GM12878 (cell line): ENCODE results near the gene PEX1. TPM values are rescaled to one million over a fixed set of nuclear protein-coding genes. Genes with fewer than 3 reads are reported as not detected.

Source experiments
- ATAC-seq: fragments of 200-7000 bp; cut with Tn5 transposase; 3 replicates; pipeline ENCODE4 v1.9.1; 2020; ENCODE audit warnings: mild to moderate bottlenecking, moderate library complexity
- BruUV-seq: library from RNA; stranded (reverse); fragments of 400-500 nt; replicated peaks from 2 replicates; lab custom pipeline; 2021; lab: Mats Ljungman, UMichigan
- CTCF ChIA-PET: fragments of 300-600 bp; sonication (Branson Sonifier 250); formaldehyde crosslinking; extraction: SDS; loops from one replicate; lab custom pipeline; 2021; ENCODE audit warnings: inconsistent platforms; lab: Yijun Ruan, JAX
- POLR2A ChIA-PET: fragments of 350-600 bp; formaldehyde crosslinking; extraction: SDS; loops from one replicate; lab custom pipeline; 2021; ENCODE audit warnings: inconsistent platforms; lab: Charles Lee
- RAD21 ChIA-PET: fragments of 300-600 bp; sonication (Branson Sonifier 250); formaldehyde crosslinking; loops from one replicate; lab custom pipeline; 2023; ENCODE audit warnings: antibody characterized with exemption; ENCODE audit not compliant: unreplicated experiment; lab: Charles Lee
- SMC1A ChIA-PET: fragments of 300-600 bp; sonication (Branson Sonifier 250); formaldehyde crosslinking; loops from one replicate; lab custom pipeline; 2023; ENCODE audit not compliant: unreplicated experiment, uncharacterized antibody; lab: Charles Lee
- DNase-seq: peaks from one replicate; pipeline ENCODE4 v3.0.0-alpha.2; 2011; ENCODE audit warnings: low read depth, low spot score
- FAIRE-seq: peaks from 3 replicates; lab custom pipeline; 2011; peaks lifted over from hg19 to GRCh38; lab: Jason Lieb, UNC
- H2AFZ ChIP-seq: 2 replicates; pipeline ENCODE4 v1.6.0; 2011; ENCODE audit warnings: low read depth, low read length, control low read depth; ENCODE audit not compliant: control insufficient read depth
- H3K27ac ChIP-seq: 2 replicates; pipeline ENCODE4 v1.5.1; 2011; ENCODE audit warnings: control low read depth; ENCODE audit not compliant: control insufficient read depth, insufficient read depth
- H3K27me3 ChIP-seq, 2 experiments: replicated peaks in 1 of 2; 2 replicates each; pipeline versions ENCODE4 v1.6.0 to v1.6.1; 2011; ENCODE audit warnings: low read length in 1 of 2; ENCODE audit not compliant: control insufficient read depth in 2 of 2, insufficient read depth in 2 of 2
- H3K36me3 ChIP-seq, 2 experiments: 2 replicates each; pipeline ENCODE4 v1.5.1; 2011; ENCODE audit warnings: low read length in 1 of 2; ENCODE audit not compliant: control insufficient read depth in 2 of 2, insufficient read depth in 2 of 2
- H3K4me1 ChIP-seq: 2 replicates; pipeline ENCODE4 v1.6.1; 2011; ENCODE audit warnings: mild to moderate bottlenecking, low read length, moderate library complexity, mixed read lengths; ENCODE audit not compliant: control insufficient read depth, insufficient read depth
- H3K4me2 ChIP-seq: 2 replicates; pipeline ENCODE4 v1.6.0; 2011; ENCODE audit warnings: control low read depth; ENCODE audit not compliant: control insufficient read depth, insufficient read depth
- H3K4me3 ChIP-seq: fragments of 200-600 bp; sonication (generic); 2 replicates; pipeline ENCODE4 v1.5.1; 2016
- H3K79me2 ChIP-seq: 2 replicates; pipeline ENCODE4 v1.6.0; 2011; ENCODE audit warnings: low read length; ENCODE audit not compliant: control insufficient read depth, insufficient read depth
- H3K9ac ChIP-seq: 2 replicates; pipeline ENCODE4 v1.8.0; 2011; ENCODE audit warnings: low read length, control low read depth, mixed read lengths; ENCODE audit not compliant: control insufficient read depth, insufficient read depth
- H3K9me3 ChIP-seq: replicated peaks from 3 replicates; pipeline ENCODE4 v1.5.1; 2011; ENCODE audit warnings: mild to moderate bottlenecking, low read length; ENCODE audit not compliant: control insufficient read depth, insufficient read depth
- H4K20me1 ChIP-seq: 2 replicates; pipeline ENCODE4 v1.6.0; 2011; ENCODE audit not compliant: control insufficient read depth, insufficient read depth
- ASH2L ChIP-seq: fragments of 300-600, 200-600 bp; sonication (generic); IDR thresholded peaks from 2 replicates; pipeline ENCODE4 v1.6.1; 2017; ENCODE audit warnings: low read depth, mild to moderate bottlenecking, borderline replicate concordance
- BCL11A ChIP-seq: IDR thresholded peaks from 2 replicates; pipeline ENCODE4 v1.6.1; 2011; ENCODE audit warnings: low read depth, low read length
- E2F4 ChIP-seq: IDR thresholded peaks from 2 replicates; pipeline ENCODE4 v1.6.1; 2012; ENCODE audit warnings: low read depth, low read length, improper control_type of control experiment
- FOXK2 ChIP-seq: fragments of 450-650 bp; IDR thresholded peaks from 2 replicates; pipeline ENCODE4 v1.6.1; 2017; ENCODE audit warnings: mild to moderate bottlenecking, moderate library complexity
- KDM1A ChIP-seq: fragments of 200-600 bp; sonication (generic); IDR thresholded peaks from 2 replicates; pipeline ENCODE4 v1.6.1; 2016; ENCODE audit warnings: borderline replicate concordance
- MEF2B ChIP-seq: fragments of 450-650 bp; IDR thresholded peaks from 2 replicates; pipeline ENCODE4 v1.6.1; 2018; ENCODE audit warnings: mild to moderate bottlenecking, moderate library complexity; ENCODE audit not compliant: partially characterized antibody, poor library complexity, severe bottlenecking
- MLLT1 ChIP-seq: fragments of 450-650 bp; IDR thresholded peaks from 2 replicates; pipeline ENCODE4 v1.6.1; 2016; ENCODE audit warnings: mild to moderate bottlenecking
- NFXL1 ChIP-seq: fragments of 450-650 bp; IDR thresholded peaks from 2 replicates; pipeline ENCODE4 v1.6.1; 2017; ENCODE audit warnings: antibody characterized with exemption, mild to moderate bottlenecking, borderline replicate concordance
- POLR2AphosphoS5 ChIP-seq: IDR thresholded peaks from 2 replicates; pipeline ENCODE4 v1.6.1; 2011; ENCODE audit warnings: mild to moderate bottlenecking, low read length, inconsistent platforms
- RFX5 ChIP-seq: IDR thresholded peaks from 2 replicates; pipeline ENCODE4 v1.6.1; 2011; ENCODE audit warnings: low read depth, low read length, improper control_type of control experiment
- ZBTB40 ChIP-seq: fragments of 450-650 bp; IDR thresholded peaks from 2 replicates; pipeline ENCODE4 v1.6.1; 2016; ENCODE audit warnings: mild to moderate bottlenecking, moderate library complexity, borderline replicate concordance
- WGBS: methylation state at CpG from one replicate; pipeline ENCODE4 v1.1.6; 2016; ENCODE audit warnings: low lambda C conversion rate; ENCODE audit not compliant: insufficient replicate concordance, insufficient coverage; ENCODE audit errors: missing lambda C conversion rate; 5-methylcytosine and 5-hydroxymethylcytosine counted together
- in situ Hi-C: fragments of 300-500 bp; cut with MboI; formaldehyde crosslinking; loops from 9 replicates; pipeline ENCODE4 v1.14.3; 2018; ENCODE audit warnings: mixed read lengths
- intact Hi-C: fragments of 100-400 bp; cut with micrococcal nuclease; formaldehyde crosslinking; loops from one replicate; pipeline ENCODE4 v1.14.2; 2022; ENCODE audit not compliant: unreplicated experiment
- polyA plus RNA-seq, 11 experiments: library from polyadenylated mRNA; depleted of rRNA in 4 of 11; unstranded in 6 of 11; stranded (reverse) in 5 of 11; fragments of >200 nt; fragmentation: Nextera tagmentation in 4 of 11; fragmentation: Illumina TruSeq in 1 of 11; extraction: Ambion mirVana in 4 of 11; extraction: Trizol in 1 of 11; gene quantifications; 1 replicate in 1 of 11; 2 replicates in 10 of 11; pipeline versions ENCODE4 v1.2.1 to v1.2.3, GENCODE V29; 2011 to 2016; ENCODE audit warnings: inconsistent platforms in 2 of 11, missing spikeins in 2 of 11, low read depth in 1 of 11
- total RNA-seq, 4 experiments: library from RNA; depleted of rRNA in 3 of 4; stranded (reverse); fragments of >200 nt in 3 of 4; fragmentation: Illumina TruSeq in 1 of 4; extraction: Trizol in 1 of 4; gene quantifications; 2 replicates each; pipeline versions ENCODE4 v1.2.1 to v1.2.3, GENCODE V29; 2013 to 2021
- TF ChIP-seq, protein P1 (sequence below), 3 experiments: IDR thresholded peaks in 2 of 3; conservative IDR thresholded peaks in 1 of 3; 2 replicates each; pipeline ENCODE4 v1.5.1; 2011; ENCODE audit warnings: low read depth in 3 of 3, low read length in 3 of 3, mild to moderate bottlenecking in 3 of 3, control low read depth in 2 of 3, moderate library complexity in 2 of 3, inconsistent platforms in 1 of 3, mixed read lengths in 1 of 3; ENCODE audit not compliant: control insufficient read depth in 2 of 3, insufficient read depth in 1 of 3; ENCODE audit errors: extremely low read depth in 1 of 3

Gene PEX1
- total and polyA plus RNA-seq, 10 of the 15 experiments (the other 5 are each of a cell fraction or from before 2014, with no cell fraction given), result 6.7 to 22.9 (median 15.4) TPM

DNA sequence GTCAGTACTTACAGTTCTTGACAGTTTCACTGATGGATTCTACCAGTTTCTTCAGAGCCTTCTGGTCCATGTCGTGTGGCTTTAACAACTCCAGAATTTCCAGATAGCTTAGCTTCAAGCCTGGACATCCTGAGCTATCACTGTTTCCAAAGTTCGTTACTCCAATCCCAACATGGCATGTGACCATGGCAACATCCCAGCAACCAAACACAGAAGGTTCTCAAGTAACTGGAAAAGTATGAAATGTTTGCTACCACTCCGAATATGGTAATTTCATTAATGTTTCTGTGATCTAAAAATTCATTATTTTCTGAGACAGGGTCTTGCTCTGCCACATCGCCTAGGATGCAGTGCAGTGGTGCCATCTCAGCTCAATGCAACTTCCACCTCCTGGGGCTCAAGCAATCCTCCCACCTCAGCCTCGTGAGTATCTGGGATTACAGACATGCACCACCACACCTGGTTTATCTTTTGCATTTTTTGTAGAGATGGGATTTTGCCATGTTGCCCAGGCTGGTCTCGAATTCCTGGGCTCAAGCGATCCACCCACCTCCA lies 29.6 kb upstream of the PEX1 start:
- no peaks in the 10 kb centered on the region for H3K9me3 ChIP-seq
- ChIA-PET POLR2A (no interaction called here), SMC1A (interaction anchor here (1.5 kb wide), 1 partner anchor 18 kb away, joined by 5 read pairs; no protein-coding TSS in a partner anchor), CTCF (no interaction called here), RAD21 (no interaction called here)
- H3K4me1 ChIP-seq, result no peaks in the 10 kb centered on the region
- no peak overlapping the region for H3K27ac ChIP-seq
- no peak overlapping the region for H3K4me2 ChIP-seq
- no peaks in the 10 kb centered on the region for H3K79me2 ChIP-seq
- intact Hi-C loops (no loop called here), in situ Hi-C loops (no loop called here)
- no peak overlapping the region for H3K9ac ChIP-seq
- H3K36me3 ChIP-seq, result peaks cover 0 to 3% of the 10 kb centered on the region in 2 experiments; a peak in 3 of 4 replicates
- no peak overlapping the region for H3K4me3 ChIP-seq
- ATAC-seq, result no peak; the same call in 2 of the 3 replicates
- no peaks in the 10 kb centered on the region for H4K20me1 ChIP-seq
- TF ChIP-seq RFX5, result no peak
- no peak for TF ChIP-seq MLLT1
- no peak for TF ChIP-seq KDM1A
- no peak for TF ChIP-seq BCL11A
- no peak for TF ChIP-seq NFXL1
- no peak for TF ChIP-seq ASH2L
- TF ChIP-seq FOXK2, result no peak
- TF ChIP-seq ZBTB40, result no peak
- TF ChIP-seq MEF2B, result no peak
- no peak for TF ChIP-seq E2F4
- no peak; the same call in 1 of the 2 replicates for TF ChIP-seq POLR2AphosphoS5
- TF ChIP-seq, protein P1, sequence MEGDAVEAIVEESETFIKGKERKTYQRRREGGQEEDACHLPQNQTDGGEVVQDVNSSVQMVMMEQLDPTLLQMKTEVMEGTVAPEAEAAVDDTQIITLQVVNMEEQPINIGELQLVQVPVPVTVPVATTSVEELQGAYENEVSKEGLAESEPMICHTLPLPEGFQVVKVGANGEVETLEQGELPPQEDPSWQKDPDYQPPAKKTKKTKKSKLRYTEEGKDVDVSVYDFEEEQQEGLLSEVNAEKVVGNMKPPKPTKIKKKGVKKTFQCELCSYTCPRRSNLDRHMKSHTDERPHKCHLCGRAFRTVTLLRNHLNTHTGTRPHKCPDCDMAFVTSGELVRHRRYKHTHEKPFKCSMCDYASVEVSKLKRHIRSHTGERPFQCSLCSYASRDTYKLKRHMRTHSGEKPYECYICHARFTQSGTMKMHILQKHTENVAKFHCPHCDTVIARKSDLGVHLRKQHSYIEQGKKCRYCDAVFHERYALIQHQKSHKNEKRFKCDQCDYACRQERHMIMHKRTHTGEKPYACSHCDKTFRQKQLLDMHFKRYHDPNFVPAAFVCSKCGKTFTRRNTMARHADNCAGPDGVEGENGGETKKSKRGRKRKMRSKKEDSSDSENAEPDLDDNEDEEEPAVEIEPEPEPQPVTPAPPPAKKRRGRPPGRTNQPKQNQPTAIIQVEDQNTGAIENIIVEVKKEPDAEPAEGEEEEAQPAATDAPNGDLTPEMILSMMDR (IDR thresholded peaks at IDR 0.05 in 2 of 3, conservative IDR thresholded peaks at IDR 0.05 in 1 of 3; ENCODE audit: control insufficient read depth in 2 of 3, extremely low read depth in 1 of 3, insufficient read depth in 1 of 3, low read depth in 3 of 3, low read length in 3 of 3), result no peak
- WGBS, result 90% methylated on average over 7 of the region's 7 CpGs
- FAIRE-seq, result no peak
- H2AFZ ChIP-seq, result no peak overlapping the region
- no peaks in the 10 kb centered on the region for H3K27me3 ChIP-seq
- DNase-seq, result no peak
- no TSS peak for BruUV-seq
